Thymus (tissue), 11 donors: ENCODE measurements around the gene PTEN. TPM values are rescaled to one million over a fixed set of nuclear protein-coding genes. Genes with fewer than 3 reads are reported as not detected.

Source experiments
- DNase-seq, 9 donors: peaks; one replicate each; pipeline ENCODE4 v3.0.0-alpha.2; 2013; ENCODE audit warnings: low spot score in 9 of 9, low read depth in 6 of 9, missing footprints in 1 of 9
- H3K27ac ChIP-seq, 2 donors: one replicate each; pipeline ENCODE4 v1.5.1; 2013; ENCODE audit warnings: control low read depth in 1 of 2, low read depth in 1 of 2, low read length in 1 of 2, mild to moderate bottlenecking in 1 of 2, moderate library complexity in 1 of 2
- H3K27me3 ChIP-seq, 2 donors: one replicate each; pipeline ENCODE4 v1.5.1; 2013; ENCODE audit warnings: low read length in 1 of 2; ENCODE audit not compliant: control insufficient read depth in 2 of 2, insufficient read depth in 1 of 2
- H3K36me3 ChIP-seq, 2 donors: one replicate each; pipeline ENCODE4 v1.5.1; 2013; ENCODE audit warnings: low read length in 1 of 2, mild to moderate bottlenecking in 1 of 2, moderate library complexity in 1 of 2; ENCODE audit not compliant: control insufficient read depth in 2 of 2, insufficient read depth in 2 of 2
- H3K4me1 ChIP-seq, 2 donors: one replicate each; pipeline ENCODE4 v1.5.1; 2013; ENCODE audit warnings: low read length in 2 of 2; ENCODE audit not compliant: control insufficient read depth in 2 of 2, insufficient read depth in 2 of 2
- H3K4me3 ChIP-seq, 2 donors: one replicate each; pipeline ENCODE4 v1.5.1; 2013; ENCODE audit warnings: low read length in 2 of 2, control low read depth in 1 of 2, mild to moderate bottlenecking in 1 of 2
- H3K9me3 ChIP-seq, 2 donors: one replicate each; pipeline ENCODE4 v1.5.1; 2013; ENCODE audit warnings: low read length in 1 of 2, mild to moderate bottlenecking in 1 of 2; ENCODE audit not compliant: control insufficient read depth in 2 of 2, insufficient read depth in 1 of 2
- WGBS: extraction: QIAGEN DNeasy Blood & Tissue Kit; methylation state at CpG from one replicate; pipeline ENCODE4 v1.1.7; 2013; 5-methylcytosine and 5-hydroxymethylcytosine counted together
- polyA plus RNA-seq: library from polyadenylated mRNA; stranded (reverse); fragments of 200-250 nt; gene quantifications from one replicate; pipeline ENCODE4 v1.2.3, GENCODE V29; 2013
- total RNA-seq: library from RNA; stranded (reverse); fragments of 120-200 nt; gene quantifications from one replicate; pipeline ENCODE4 v1.2.4, GENCODE V29; 2013
- donor health status: healthy.

PTEN gene
- total and polyA plus RNA-seq, 2 donors: 70.9 to 171 TPM

DNA sequence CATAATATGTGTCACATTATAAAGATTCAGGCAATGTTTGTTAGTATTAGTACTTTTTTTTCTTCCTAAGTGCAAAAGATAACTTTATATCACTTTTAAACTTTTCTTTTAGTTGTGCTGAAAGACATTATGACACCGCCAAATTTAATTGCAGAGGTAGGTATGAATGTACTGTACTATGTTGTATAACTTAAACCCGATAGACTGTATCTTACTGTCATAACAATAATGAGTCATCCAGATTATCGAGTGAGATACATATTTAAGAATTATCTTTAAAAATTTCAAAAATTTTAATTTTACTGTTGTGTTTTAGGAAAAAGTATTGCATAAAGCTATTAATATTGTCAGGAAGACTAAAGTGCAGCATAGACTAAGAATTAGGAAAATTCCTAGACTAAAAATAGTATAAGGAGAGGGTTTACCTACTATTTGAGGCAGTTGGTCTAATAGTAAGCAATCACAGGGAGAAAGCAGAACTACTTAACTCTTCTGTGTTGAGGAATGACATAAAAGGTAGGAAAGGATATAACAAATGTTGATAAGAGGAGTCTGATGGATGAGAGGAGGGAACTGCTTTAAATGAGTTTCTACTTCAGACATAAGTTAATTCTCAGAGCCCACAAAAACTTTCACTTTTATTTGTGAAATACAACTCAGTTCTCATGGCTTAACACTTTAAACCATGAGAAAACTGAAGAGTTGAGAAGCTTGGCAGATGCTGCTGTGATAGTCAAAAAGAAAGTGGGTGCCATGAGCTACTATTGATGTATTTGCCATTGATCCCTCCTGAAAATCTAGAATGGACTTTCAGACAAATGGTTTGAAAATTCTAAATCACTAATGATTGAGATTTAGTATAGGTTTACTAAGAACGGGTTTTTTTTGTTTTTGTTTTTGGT, 67.8 kb downstream of the PTEN start:
- H3K4me3 ChIP-seq: no peak overlapping the region
- no peak for DNase-seq
- peaks cover 3 to 51% of the 10 kb centered on the region in 2 donors for H3K36me3 ChIP-seq
- no peak overlapping the region for H3K27ac ChIP-seq
- WGBS: 94% methylated on average over 4 of the region's 4 CpGs
- no peaks in the 10 kb centered on the region for H3K27me3 ChIP-seq
- no peaks in the 10 kb centered on the region for H3K4me1 ChIP-seq
- no peaks in the 10 kb centered on the region for H3K9me3 ChIP-seq

- no peak overlapping the region for H3K4me3 ChIP-seq
- H3K4me1 ChIP-seq: no peaks in the 10 kb centered on the region
- no peak for DNase-seq
- no peak overlapping the region for H3K27ac ChIP-seq
- H3K36me3 ChIP-seq: peaks cover 0 to 50% of the 10 kb centered on the region in 2 donors
- no peaks in the 10 kb centered on the region for H3K27me3 ChIP-seq
- no peaks in the 10 kb centered on the region for H3K9me3 ChIP-seq
Observed at GRCh38 chr10:87931836-87932230, 68.4 kb downstream of the PTEN start.

- Histone ChIP-seq H3K27me3 (no peaks in the 10 kb centered on the region), H3K27ac (no peak overlapping the region), H3K36me3 (peaks cover 0 to 52% of the 10 kb centered on the region in 2 donors), H3K4me1 (no peaks in the 10 kb centered on the region), H3K9me3 (no peaks in the 10 kb centered on the region), H3K4me3 (no peak overlapping the region)
- no peak for DNase-seq
- whole genome bisulfite sequencing: 95% methylated on average over 3 of the region's 3 CpGs
Observed at GRCh38 chr10:87935290-87936141, 72.1 kb downstream of the PTEN start.

GRCh38 chr10:87940210-87940609, 76.8 kb downstream of the PTEN start:
- H3K4me1 ChIP-seq: no peaks in the 10 kb centered on the region
- H3K27me3 ChIP-seq: no peaks in the 10 kb centered on the region
- no peak overlapping the region for H3K4me3 ChIP-seq
- DNase-seq: no peak
- H3K9me3 ChIP-seq: no peaks in the 10 kb centered on the region
- H3K36me3 ChIP-seq: peaks cover 0 to 50% of the 10 kb centered on the region in 2 donors
- no peak overlapping the region for H3K27ac ChIP-seq
- 99% methylated on average over 6 of the region's 6 CpGs for WGBS

DNA sequence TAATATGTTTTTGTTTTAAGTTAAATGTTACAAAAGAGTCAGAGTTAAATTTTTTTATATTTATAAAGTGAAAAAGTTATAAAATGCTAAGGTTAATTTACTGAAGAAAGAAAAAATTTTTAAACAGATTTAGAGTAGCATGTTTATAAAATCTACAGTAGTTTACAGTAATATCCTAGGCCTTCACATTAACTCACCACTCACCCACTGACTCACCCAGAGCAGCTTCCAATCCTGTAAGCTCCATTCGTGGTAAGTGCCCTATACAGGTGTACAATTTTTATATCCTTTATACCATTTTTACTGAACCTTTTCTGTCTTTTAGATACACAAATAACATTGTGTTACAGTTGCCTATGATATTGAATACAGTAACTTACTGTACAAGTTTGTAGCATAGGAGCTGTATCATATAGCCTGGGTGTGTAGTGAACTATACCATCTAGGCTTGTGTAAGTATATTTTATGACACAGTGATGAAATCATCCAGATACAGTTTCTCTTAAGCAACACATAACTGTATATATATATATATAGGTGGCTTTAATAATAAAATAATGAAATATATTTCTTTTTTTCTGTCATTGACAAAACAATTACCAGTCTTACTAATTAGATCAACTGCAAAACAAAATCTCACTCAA, 79.6 kb downstream of the PTEN start:
- no peaks in the 10 kb centered on the region for H3K4me1 ChIP-seq
- no peak overlapping the region for H3K4me3 ChIP-seq
- peaks cover 6 to 52% of the 10 kb centered on the region in 2 donors for H3K36me3 ChIP-seq
- 97% methylated on average over 1 of the region's 1 CpG for WGBS
- H3K27ac ChIP-seq: no peak overlapping the region
- DNase-seq: no peak
- H3K9me3 ChIP-seq: no peaks in the 10 kb centered on the region
- H3K27me3 ChIP-seq: no peaks in the 10 kb centered on the region

GRCh38 chr10:87945984-87946383, 82.6 kb downstream of the PTEN start:
- Histone ChIP-seq H3K27ac (no peak overlapping the region), H3K9me3 (no peaks in the 10 kb centered on the region), H3K27me3 (no peaks in the 10 kb centered on the region), H3K4me3 (no peak overlapping the region), H3K4me1 (no peaks in the 10 kb centered on the region), H3K36me3 (peaks cover 6 to 37% of the 10 kb centered on the region in 2 donors)
- whole genome bisulfite sequencing: 98% methylated on average over 6 of the region's 6 CpGs
- no peak for DNase-seq

DNA sequence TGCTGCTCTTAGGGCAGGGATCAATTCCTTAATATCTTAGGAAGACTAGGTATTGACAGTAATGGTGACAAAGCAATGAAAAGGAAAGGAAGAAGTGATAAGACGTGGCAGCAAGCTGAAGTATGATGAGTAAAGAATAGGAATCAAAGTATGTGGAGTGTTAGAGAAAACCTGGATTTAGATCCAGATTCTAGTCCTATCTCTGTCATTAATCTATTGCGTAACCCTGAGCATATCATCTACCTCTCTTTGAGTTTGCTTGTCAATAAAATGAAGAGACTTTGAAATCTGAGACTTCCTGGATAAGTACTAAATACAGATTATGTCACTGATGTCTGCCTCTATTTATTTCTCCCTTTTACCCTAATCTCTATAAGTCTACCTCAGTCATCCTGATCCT, 89.2 kb downstream of the PTEN start:
- Histone ChIP-seq H3K27me3 (no peaks in the 10 kb centered on the region), H3K9me3 (no peaks in the 10 kb centered on the region), H3K27ac (no peak overlapping the region), H3K4me1 (no peaks in the 10 kb centered on the region), H3K36me3 (peaks cover 14 to 39% of the 10 kb centered on the region in 2 donors), H3K4me3 (no peak overlapping the region)
- DNase-seq: no peak
- WGBS: 50% methylated on average over 2 of the region's 2 CpGs

DNA sequence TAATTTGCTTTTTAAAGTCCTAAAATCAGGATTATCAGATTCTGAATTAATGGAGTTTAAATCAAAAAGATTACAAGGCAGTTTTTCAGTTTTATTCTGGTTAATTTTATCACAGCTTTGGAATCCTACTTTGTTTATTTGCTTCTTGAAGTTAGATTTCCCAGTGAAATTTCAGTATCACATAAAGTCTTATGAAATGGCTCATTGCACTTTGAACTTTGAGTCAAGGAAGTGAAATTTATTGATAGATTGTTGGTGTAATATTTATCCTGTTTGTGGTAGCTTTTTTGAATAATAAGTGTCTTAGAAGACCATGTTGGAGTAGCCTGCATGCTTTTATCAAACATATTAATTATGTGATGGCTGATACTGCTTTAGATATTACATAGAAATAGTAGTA, 92.6 kb downstream of the PTEN start:
- H3K27ac ChIP-seq: no peak overlapping the region
- DNase-seq: no peak

DNA sequence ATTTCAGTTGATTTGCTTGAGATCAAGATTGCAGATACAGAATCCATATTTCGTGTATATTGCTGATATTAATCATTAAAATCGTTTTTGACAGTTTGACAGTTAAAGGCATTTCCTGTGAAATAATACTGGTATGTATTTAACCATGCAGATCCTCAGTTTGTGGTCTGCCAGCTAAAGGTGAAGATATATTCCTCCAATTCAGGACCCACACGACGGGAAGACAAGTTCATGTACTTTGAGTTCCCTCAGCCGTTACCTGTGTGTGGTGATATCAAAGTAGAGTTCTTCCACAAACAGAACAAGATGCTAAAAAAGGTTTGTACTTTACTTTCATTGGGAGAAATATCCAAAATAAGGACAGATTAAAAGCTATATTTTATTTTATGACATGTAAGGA, 94.3 kb downstream of the PTEN start:
- no peak for DNase-seq
- Histone ChIP-seq H3K27me3 (no peaks in the 10 kb centered on the region), H3K36me3 (peaks cover 21 to 49% of the 10 kb centered on the region in 2 donors)

More for the DNA sequence above, 92.6 kb downstream of the PTEN start:
- no peaks in the 10 kb centered on the region for H3K27me3 ChIP-seq
- H3K9me3 ChIP-seq: no peaks in the 10 kb centered on the region
- H3K36me3 ChIP-seq: peaks cover 19 to 51% of the 10 kb centered on the region in 2 donors
- H3K4me3 ChIP-seq: no peak overlapping the region
- no peaks in the 10 kb centered on the region for H3K4me1 ChIP-seq

More for the DNA sequence above, 94.3 kb downstream of the PTEN start:
- Histone ChIP-seq H3K27ac (no peak overlapping the region), H3K4me1 (no peaks in the 10 kb centered on the region), H3K4me3 (no peak overlapping the region), H3K9me3 (no peaks in the 10 kb centered on the region)
- 21% methylated on average over 5 of the region's 5 CpGs for WGBS
